ENCODE measurements around the gene ATP23.

ATP23 gene

GRCh38 chr12:57929092-57929830 is 12.1 kb upstream of the ATP23 start:
- TF ChIP-seq JUND (IDR thresholded peaks at IDR 0.05; ENCODE audit: low read depth), result no peak
- in situ Hi-C loops (cut with HindIII; ENCODE audit: low pct_unique_long_range_greater_than_20kb, low sequenced_read_pairs), result no loop called here
- DNase-seq (ENCODE audit: low read depth in 1 of 2, low spot score in 1 of 2), result no peak

GRCh38 chr12:57934819-57935218 is 6.5 kb upstream of the ATP23 start:
- in situ Hi-C loops (cut with HindIII; ENCODE audit: low pct_unique_long_range_greater_than_20kb, low sequenced_read_pairs), result no loop called here
- no peak for DNase-seq (ENCODE audit: low read depth in 1 of 2, low spot score in 1 of 2)
- no peak for TF ChIP-seq JUND (IDR thresholded peaks at IDR 0.05; ENCODE audit: low read depth)

- TF ChIP-seq JUND (IDR thresholded peaks at IDR 0.05; ENCODE audit: low read depth), result no peak
- DNase-seq (ENCODE audit: low read depth in 1 of 2, low spot score in 1 of 2), result no peak
- in situ Hi-C loops (cut with HindIII; ENCODE audit: low pct_unique_long_range_greater_than_20kb, low sequenced_read_pairs), result no loop called here
These were observed 6.0 kb upstream of the ATP23 start for GRCh38 chr12:57935331-57935730.

GRCh38 chr12:57935839-57936512 is 5.4 kb upstream of the ATP23 start:
- TF ChIP-seq JUND (IDR thresholded peaks at IDR 0.05; ENCODE audit: low read depth), result no peak
- in situ Hi-C loops (cut with HindIII; ENCODE audit: low pct_unique_long_range_greater_than_20kb, low sequenced_read_pairs), result no loop called here
- DNase-seq (ENCODE audit: low read depth in 1 of 2, low spot score in 1 of 2), result peak; percentile 69 to 93

GRCh38 chr12:57936513-57936883 is 4.9 kb upstream of the ATP23 start:
- TF ChIP-seq JUND (IDR thresholded peaks at IDR 0.05; ENCODE audit: low read depth), result no peak
- in situ Hi-C loops (cut with HindIII; ENCODE audit: low pct_unique_long_range_greater_than_20kb, low sequenced_read_pairs), result no loop called here
- no peak for DNase-seq (ENCODE audit: low read depth in 1 of 2, low spot score in 1 of 2)

- TF ChIP-seq JUND (IDR thresholded peaks at IDR 0.05; ENCODE audit: low read depth), result no peak
- no peak for DNase-seq (ENCODE audit: low read depth in 1 of 2, low spot score in 1 of 2)
- in situ Hi-C loops (cut with HindIII; ENCODE audit: low pct_unique_long_range_greater_than_20kb, low sequenced_read_pairs), result no loop called here
These were observed 2.1 kb upstream of the ATP23 start for GRCh38 chr12:57939291-57939690.

GRCh38 chr12:57940052-57940914 is 1.1 kb upstream of the ATP23 start:
- DNase-seq (ENCODE audit: low read depth in 1 of 2, low spot score in 1 of 2), result no peak
- no peak for TF ChIP-seq JUND (IDR thresholded peaks at IDR 0.05; ENCODE audit: low read depth)
- in situ Hi-C loops (cut with HindIII; ENCODE audit: low pct_unique_long_range_greater_than_20kb, low sequenced_read_pairs), result no loop called here

- in situ Hi-C loops (cut with HindIII; ENCODE audit: low pct_unique_long_range_greater_than_20kb, low sequenced_read_pairs), result no loop called here
- no peak for TF ChIP-seq JUND (IDR thresholded peaks at IDR 0.05; ENCODE audit: low read depth)
- DNase-seq (ENCODE audit: low read depth in 1 of 2, low spot score in 1 of 2), result no peak
These were observed 527 bp upstream of the ATP23 start for GRCh38 chr12:57940915-57941164.

- no peak for DNase-seq (ENCODE audit: low read depth in 1 of 2, low spot score in 1 of 2)
- TF ChIP-seq JUND (IDR thresholded peaks at IDR 0.05; ENCODE audit: low read depth), result no peak
- in situ Hi-C loops (cut with HindIII; ENCODE audit: low pct_unique_long_range_greater_than_20kb, low sequenced_read_pairs), result no loop called here
These were observed 2.2 kb downstream of the ATP23 start for GRCh38 chr12:57943438-57944080.

GRCh38 chr12:57944313-57945023 is 3.1 kb downstream of the ATP23 start:
- no peak for TF ChIP-seq JUND (IDR thresholded peaks at IDR 0.05; ENCODE audit: low read depth)
- no peak for DNase-seq (ENCODE audit: low read depth in 1 of 2, low spot score in 1 of 2)
- in situ Hi-C loops (cut with HindIII; ENCODE audit: low pct_unique_long_range_greater_than_20kb, low sequenced_read_pairs), result no loop called here

GRCh38 chr12:57952766-57953165 is 11.4 kb downstream of the ATP23 start:
- TF ChIP-seq JUND (IDR thresholded peaks at IDR 0.05; ENCODE audit: low read depth), result no peak
- no peak for DNase-seq (ENCODE audit: low read depth in 1 of 2, low spot score in 1 of 2)
- in situ Hi-C loops (cut with HindIII; ENCODE audit: low pct_unique_long_range_greater_than_20kb, low sequenced_read_pairs), result no loop called here

GRCh38 chr12:57954768-57955167 is 13.4 kb downstream of the ATP23 start:
- DNase-seq (ENCODE audit: low read depth in 1 of 2, low spot score in 1 of 2), result no peak
- TF ChIP-seq JUND (IDR thresholded peaks at IDR 0.05; ENCODE audit: low read depth), result no peak
- in situ Hi-C loops (cut with HindIII; ENCODE audit: low pct_unique_long_range_greater_than_20kb, low sequenced_read_pairs), result no loop called here
